Measurements from ENCODE around the gene GPR78. TPM values are rescaled to one million over a fixed set of nuclear protein-coding genes. Genes with fewer than 3 reads are reported as not detected.
"Not testable (repeated sequence)": the region's sequence is repeated elsewhere in the genome, so short reads cannot be mapped to it uniquely, and the experiment has no call there.

The GPR78 gene
- total RNA-seq, 1 donor from 2014 or later: under 0.01 TPM

DNA sequence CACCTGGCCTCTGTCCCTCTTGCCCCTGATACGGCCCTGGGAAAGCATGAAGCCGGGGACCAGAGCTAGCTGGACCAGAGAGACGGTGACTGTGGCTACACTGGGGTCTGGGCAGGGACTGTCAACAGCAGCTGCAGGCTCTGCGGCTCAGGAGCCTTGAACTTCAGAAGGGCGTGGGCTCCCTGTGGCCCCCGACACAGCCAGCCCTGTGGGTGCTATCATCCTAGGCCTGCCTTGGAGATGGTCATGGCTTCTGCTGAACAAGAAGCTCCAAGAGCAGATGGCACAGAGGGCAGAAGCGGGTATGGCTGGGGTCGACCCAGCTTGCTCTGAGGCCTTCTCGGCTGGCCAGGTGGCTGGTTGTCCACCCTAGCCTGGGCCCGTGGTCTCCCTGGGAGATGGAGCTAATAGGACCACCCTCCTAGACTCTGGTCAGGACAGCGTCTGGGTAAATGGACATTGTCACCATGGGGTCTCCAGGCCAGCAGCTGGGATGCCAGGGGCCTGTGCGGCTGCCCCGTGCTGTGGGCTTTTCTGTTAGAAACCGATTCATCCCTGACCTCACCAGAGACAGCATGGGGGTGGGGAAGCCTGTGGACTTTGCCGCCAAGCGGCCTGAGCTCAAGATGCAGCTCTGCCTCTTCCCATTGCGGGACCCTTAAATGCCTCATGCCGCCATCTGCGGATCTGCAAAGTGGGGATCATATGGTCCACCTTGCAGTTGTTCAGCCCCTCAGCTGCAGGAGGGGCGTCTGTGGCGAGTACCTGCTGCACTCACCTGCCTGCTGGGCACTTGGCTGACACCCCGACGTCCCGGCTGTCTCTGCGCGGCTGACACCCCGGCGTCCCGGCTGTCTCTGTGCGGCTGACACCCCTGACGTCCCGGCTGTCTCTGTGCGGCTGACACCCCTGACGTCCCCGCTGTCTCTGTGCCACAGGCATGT is 33.5 kb downstream of the GPR78 start:
- no peak for DNase-seq (ENCODE audit: low spot score in 2 of 2)
- FAIRE-seq: no peak

DNA sequence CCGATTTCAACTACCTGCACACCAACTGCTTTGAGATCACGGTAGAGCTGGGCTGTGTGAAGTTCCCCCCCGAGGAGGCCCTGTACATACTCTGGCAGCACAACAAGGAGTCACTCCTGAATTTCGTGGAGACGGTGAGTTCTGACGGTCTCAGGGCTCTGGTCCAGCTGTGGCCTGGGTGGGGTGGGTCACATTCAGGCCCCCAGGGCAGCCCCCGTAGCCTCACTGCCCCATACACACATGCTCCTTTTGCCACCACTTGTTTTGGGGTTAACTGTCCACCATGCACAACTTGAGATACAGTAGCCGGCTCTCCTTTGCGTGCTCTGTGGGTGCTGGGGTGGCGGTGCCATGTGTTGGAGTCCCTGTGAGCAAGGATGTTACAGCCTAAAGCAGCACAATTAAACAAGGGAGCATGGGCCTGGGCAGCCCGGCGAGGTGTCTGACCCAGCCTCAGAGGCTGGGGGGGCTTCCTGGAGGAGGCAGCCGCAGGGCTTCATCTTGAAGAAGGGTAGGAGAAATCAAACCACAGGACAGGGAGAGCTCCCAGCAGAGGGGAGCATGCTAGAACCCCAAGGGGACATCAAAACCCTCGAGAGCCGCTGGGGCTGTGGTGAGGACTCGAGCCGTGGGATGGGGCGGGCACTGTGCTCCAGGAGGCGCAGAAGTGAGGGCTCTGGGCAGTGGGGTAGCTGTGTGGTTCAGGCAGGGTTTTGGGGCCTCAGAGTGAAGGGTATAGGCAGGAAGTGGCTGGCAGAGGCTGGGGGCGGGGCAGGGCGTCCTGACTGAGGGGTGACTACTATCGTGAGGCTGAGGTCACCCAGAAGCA is 34.4 kb downstream of the GPR78 start:
- DNase-seq (ENCODE audit: low spot score in 2 of 2) (no peak), FAIRE-seq (no peak)

DNA sequence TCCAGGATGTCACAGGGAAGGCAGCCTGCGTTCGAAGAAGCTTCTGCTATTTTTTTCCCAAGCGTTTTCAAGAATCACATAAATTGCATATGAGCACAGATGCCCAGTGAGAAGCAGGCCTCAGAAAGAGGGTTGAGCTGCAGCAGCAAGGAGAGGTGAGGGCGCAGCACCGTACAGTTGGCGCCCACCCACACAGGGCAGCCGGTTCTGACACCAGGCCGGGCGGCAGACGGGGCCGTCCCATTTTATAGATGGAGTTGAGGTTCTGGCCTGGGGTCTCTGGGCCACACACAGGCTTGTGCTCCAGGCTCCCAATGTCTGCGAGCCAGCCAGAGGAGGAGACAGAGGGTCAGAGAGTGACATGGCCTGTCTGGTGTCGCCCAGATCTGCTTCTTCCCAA is 35.2 kb downstream of the GPR78 start:
- FAIRE-seq: no peak
- DNase-seq (ENCODE audit: low spot score in 2 of 2): no peak

DNA sequence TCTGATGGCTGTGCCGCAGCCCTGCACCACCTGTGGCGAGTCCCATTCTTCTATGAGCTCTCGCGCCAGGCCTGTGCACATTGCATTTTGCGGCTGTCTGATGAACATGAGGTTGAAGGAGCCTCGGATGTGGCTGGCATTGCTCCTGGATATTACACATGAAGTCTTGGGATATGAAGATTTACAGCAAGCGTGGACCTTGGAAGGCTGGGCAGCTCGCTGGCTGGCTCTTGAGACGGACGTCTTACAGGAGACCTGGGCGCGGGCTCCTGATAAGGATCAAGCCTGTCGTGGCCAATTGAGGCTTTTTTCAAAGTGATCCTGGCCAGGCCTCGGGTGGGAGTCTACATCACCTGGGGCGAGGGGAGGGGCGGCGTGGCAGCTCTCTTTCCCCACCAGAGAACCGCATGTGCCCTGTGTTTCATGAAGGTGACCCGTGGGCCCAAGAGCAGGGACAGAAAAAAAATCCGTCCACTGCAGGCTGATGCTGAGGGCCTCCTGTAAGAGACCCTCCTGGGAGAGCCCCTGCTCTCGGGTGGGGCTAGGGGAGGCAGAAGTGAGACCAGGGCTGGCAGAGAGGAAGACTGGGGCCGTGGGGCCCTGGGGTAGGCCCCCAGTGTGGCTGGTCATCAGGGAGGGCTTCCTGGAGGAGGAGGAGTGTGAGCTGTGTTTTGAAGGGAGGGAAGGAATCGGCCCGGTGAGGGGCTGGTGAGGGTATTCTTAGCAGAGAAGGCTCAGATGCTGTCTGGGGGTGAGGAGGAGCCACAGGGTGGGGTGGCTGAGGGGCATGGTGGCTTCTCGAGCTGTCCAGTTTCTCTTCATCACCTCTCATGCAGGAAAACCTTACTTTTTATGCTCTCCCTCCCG is 36.0 kb downstream of the GPR78 start:
- FAIRE-seq (no peak), DNase-seq (ENCODE audit: low spot score in 2 of 2) (no peak)

DNA sequence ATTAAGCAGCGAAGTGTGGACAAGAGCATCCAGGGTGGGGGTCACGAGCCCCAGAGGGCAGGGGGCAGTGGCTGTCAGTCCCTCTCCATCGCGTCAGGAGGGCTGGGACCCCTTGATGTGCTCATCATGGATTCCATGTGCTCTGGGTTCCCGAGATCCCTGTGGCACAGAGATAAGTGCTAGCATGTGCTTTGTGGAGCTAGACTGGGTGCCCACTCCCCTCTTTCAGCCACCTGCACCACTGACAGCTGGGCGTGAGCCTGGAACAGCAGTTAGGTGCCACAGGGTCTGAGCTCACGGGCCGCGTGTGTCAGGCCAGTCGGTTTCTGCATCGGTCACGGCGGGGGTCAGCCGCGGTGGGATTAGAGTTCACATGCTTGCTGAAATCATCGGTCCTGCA is 36.6 kb downstream of the GPR78 start:
- DNase-seq (ENCODE audit: low spot score in 2 of 2) (no peak), FAIRE-seq (no peak)

DNA sequence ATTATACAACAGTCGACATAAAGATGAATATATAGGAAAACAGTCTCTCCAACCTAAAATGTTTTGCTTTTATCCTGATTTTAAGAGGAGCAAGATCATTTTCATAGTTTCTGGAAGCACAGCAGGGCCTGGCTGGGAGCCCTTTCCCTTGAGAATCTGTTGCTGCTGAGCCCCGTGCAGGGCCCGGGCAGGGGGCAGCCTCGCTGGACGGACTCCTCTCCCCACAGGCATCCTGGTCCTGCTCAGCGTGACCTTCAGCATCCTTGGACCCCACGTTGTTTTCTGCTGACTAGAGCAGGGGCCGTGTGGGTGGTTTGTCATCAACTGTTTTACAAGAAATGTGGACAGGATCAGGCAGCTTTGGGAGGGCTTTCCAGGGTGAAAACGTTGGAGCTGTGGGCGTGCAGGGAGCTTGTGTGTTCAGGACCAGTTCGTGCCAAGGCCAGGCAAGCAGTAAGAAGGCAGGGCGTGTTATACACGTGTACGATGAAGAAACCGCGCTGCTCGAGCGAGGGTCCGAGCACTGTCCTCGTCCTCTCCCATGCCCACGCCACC is 37.4 kb downstream of the GPR78 start:
- DNase-seq (ENCODE audit: low spot score in 2 of 2) (no peak), FAIRE-seq (no peak)

DNA sequence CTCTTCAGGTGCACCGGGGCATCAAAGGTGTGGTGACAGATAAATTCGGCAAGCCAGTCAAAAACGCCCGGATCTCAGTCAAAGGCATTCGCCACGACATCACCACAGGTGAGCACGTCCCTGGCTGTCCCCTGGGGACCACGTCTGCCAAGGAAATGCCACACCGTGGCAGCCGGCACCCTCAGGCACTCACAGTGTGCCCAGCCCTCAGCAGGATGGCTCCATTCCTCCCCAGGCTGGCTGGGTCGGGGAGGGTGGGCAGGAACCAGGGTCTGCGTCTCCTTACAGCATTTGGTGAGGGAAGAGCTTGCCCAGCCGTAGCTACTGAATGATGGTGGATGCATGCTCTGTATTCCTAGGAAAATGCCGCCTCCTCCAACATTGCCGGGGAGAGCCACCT is 38.2 kb downstream of the GPR78 start:
- FAIRE-seq (no peak), DNase-seq (ENCODE audit: low spot score in 2 of 2) (no peak)

DNA sequence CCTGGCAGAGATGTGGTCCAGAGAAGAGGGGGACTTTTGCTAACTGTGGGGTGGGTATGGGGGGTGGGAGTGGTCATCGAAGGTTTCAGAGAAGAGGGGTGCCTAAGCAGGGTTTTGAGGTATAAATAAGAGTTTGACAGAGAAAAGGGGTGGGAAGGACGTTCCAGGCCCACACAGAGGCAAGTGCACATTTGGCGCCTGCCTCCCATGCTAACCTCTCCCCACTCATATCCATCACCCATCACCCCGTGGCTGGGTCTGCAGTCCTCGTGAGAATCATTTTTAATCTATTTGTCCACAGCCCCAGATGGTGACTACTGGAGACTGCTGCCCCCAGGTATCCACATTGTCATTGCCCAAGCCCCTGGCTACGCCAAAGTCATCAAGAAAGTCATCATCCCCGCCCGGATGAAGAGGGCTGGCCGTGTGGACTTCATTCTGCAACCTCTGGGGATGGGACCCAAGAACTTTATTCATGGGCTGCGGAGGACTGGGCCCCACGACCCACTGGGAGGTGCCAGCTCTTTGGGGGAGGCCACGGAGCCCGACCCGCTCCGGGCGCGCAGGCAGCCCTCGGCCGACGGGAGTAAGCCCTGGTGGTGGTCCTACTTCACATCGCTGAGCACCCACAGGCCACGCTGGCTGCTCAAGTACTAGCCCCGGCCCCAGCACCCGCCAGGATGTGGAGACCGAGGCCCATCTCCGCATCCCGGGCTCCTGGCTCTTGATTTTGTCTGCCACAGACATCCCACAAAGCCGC is 38.9 kb downstream of the GPR78 start:
- DNase-seq (ENCODE audit: low spot score in 2 of 2) (no peak), FAIRE-seq (no peak)

DNA sequence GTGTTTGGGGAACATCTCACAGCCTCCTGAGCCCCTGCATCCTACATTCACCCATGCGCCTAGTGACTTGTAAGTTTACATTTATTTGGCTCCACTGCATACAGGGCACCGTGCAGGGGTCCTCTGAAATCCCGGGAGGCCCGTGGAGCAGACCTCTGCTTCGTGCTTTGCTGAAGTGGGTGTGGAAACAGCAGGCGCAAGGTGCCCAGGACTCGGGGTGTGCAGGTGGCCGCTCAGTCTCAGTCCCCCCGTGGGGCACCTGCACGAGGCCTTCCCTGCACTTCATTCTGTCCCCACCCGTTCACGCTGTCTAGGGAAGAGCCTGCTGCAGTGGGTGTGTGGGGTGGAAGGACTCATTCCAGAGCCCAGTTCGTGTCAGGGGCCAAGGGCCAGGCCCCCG is 40.9 kb downstream of the GPR78 start:
- not testable (repeated sequence) for DNase-seq (ENCODE audit: low spot score in 2 of 2); FAIRE-seq

DNA sequence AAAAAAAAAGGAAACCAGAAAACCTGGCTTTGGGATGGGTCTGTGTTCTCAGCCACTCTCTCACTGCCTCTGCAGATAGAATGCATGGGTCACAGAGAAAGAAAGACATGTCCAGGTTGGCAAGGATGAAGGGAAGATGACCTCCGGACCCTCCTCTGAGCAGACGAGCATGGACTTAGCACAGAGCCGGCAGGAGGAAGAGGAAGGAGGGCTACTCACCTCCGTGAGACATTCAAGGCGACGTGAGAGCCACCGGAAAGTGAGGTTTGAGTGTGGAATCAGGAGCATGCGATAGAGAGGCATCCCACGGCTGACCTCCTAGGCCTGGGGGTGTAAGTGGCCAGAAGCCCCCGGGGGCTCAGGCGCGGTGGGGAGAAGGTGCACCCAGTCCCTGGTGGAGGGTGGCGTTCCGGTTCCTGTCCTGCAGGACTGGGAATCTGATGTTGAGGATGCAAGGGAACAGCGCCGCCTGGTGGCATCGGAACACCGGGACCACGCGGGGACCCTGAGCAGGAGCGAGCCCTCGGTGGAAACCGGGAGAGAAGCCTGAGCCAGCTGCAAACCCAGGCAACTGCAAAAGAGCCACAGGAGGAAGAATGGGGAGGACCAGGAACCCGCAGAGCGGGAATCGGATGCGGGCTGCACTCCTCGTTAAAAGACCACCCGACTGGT is 44.5 kb downstream of the GPR78 start:
- FAIRE-seq; DNase-seq (ENCODE audit: low spot score in 2 of 2): not testable (repeated sequence)

DNA sequence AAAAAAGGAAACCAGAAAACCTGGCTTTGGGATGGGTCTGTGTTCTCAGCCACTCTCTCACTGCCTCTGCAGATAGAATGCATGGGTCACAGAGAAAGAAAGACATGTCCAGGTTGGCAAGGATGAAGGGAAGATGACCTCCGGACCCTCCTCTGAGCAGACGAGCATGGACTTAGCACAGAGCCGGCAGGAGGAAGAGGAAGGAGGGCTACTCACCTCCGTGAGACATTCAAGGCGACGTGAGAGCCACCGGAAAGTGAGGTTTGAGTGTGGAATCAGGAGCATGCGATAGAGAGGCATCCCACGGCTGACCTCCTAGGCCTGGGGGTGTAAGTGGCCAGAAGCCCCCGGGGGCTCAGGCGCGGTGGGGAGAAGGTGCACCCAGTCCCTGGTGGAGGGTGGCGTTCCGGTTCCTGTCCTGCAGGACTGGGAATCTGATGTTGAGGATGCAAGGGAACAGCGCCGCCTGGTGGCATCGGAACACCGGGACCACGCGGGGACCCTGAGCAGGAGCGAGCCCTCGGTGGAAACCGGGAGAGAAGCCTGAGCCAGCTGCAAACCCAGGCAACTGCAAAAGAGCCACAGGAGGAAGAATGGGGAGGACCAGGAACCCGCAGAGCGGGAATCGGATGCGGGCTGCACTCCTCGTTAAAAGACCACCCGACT is 50.2 kb downstream of the GPR78 start:
- not testable (repeated sequence) for DNase-seq (ENCODE audit: low spot score in 2 of 2); FAIRE-seq

DNA sequence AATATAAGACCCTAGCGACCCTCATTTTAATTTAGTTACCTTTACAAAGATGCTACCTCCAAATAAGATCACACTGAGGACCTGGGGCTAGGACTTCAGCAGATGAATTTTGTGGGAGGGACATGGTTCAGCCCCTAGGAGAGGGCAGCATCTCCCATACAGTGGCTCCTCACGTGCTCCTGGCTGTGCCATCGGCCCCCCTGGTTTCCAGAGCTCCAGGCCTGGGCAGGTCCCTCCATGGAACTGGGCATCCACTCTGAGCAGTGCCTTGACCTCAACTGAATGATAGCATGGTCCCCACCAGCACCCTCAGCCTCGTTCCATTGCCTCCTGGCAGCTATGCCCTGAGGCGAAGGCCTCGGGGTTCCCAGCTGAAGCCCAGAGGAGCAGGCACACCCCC is 51.7 kb downstream of the GPR78 start:
- not testable (repeated sequence) for FAIRE-seq; DNase-seq (ENCODE audit: low spot score in 2 of 2)

DNA sequence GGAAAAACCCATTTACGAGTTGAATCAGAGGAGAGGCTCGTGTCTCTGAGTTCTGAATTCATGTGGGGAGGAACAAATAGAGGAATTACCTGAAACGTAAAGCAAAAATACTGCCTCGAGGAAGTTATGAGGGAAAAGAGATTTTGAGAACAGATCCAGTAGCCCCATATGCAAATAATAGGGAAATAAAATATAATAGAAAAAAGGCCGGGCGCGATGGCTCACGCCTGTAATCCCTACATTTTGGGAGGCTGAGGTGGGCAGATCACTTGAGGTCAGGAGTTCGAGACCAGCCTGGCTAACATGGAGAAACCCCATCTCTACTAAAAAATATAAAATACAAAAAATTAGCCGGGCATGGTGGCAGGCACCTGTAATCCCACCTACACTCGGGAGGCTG is 54.6 kb downstream of the GPR78 start:
- DNase-seq (ENCODE audit: low spot score in 2 of 2); FAIRE-seq: not testable (repeated sequence)

DNA sequence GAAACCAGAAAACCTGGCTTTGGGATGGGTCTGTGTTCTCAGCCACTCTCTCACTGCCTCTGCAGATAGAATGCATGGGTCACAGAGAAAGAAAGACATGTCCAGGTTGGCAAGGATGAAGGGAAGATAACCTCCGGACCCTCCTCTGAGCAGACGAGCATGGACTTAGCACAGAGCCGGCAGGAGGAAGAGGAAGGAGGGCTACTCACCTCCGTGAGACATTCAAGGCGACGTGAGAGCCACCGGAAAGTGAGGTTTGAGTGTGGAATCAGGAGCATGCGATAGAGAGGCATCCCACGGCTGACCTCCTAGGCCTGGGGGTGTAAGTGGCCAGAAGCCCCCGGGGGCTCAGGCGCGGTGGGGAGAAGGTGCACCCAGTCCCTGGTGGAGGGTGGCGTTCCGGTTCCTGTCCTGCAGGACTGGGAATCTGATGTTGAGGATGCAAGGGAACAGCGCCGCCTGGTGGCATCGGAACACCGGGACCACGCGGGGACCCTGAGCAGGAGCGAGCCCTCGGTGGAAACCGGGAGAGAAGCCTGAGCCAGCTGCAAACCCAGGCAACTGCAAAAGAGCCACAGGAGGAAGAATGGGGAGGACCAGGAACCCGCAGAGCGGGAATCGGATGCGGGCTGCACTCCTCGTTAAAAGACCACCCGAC is 55.8 kb downstream of the GPR78 start:
- DNase-seq (ENCODE audit: low spot score in 2 of 2); FAIRE-seq: not testable (repeated sequence)
